Activated CD4-positive, alpha-beta T cell treated with anti-CD3 and anti-CD28 coated beads, Interleukin-2, amount 50 U/mL, for 4 hours (primary cell): ENCODE results near the gene PLEKHA6.
"Not testable (repeated sequence)": the region's sequence is repeated elsewhere in the genome, so short reads cannot be mapped to it uniquely, and the experiment has no call there.

Source experiments
- DNase-seq, 2 experiments: peaks; one replicate each; pipeline ENCODE4 v3.0.0-alpha.2; 2020

PLEKHA6 gene

GRCh38 chr1:204258213-204259115 is 101.3 kb downstream of the PLEKHA6 start:
- peak in 1 of 2 experiments; percentile 2 for DNase-seq

GRCh38 chr1:204257446-204257845 is 102.3 kb downstream of the PLEKHA6 start:
- DNase-seq = no peak

GRCh38 chr1:204256531-204256930 is 103.2 kb downstream of the PLEKHA6 start:
- no peak for DNase-seq

- DNase-seq = no peak
Measured at GRCh38 chr1:204255966-204256365, 103.8 kb downstream of the PLEKHA6 start.

GRCh38 chr1:204255225-204255624 is 104.5 kb downstream of the PLEKHA6 start:
- no peak for DNase-seq

- DNase-seq = no peak
Measured at GRCh38 chr1:204254031-204254661, 105.6 kb downstream of the PLEKHA6 start.

- DNase-seq = no peak
Measured at GRCh38 chr1:204251926-204252689, 107.6 kb downstream of the PLEKHA6 start.

GRCh38 chr1:204251286-204251685 is 108.4 kb downstream of the PLEKHA6 start:
- DNase-seq = no peak

GRCh38 chr1:204250428-204251030 is 109.2 kb downstream of the PLEKHA6 start:
- no peak for DNase-seq

GRCh38 chr1:204249736-204250427 is 109.8 kb downstream of the PLEKHA6 start:
- DNase-seq = no peak

GRCh38 chr1:204248954-204249353 is 110.8 kb downstream of the PLEKHA6 start:
- no peak for DNase-seq

GRCh38 chr1:204246876-204247275 is 112.9 kb downstream of the PLEKHA6 start:
- DNase-seq = no peak

GRCh38 chr1:204242920-204243319 is 116.8 kb downstream of the PLEKHA6 start:
- DNase-seq = no peak

- no peak for DNase-seq
Measured at GRCh38 chr1:204241914-204242313, 117.8 kb downstream of the PLEKHA6 start.

GRCh38 chr1:204241050-204241449 is 118.7 kb downstream of the PLEKHA6 start:
- no peak for DNase-seq

- DNase-seq = no peak
Measured at GRCh38 chr1:204240233-204240632, 119.5 kb downstream of the PLEKHA6 start.

- not testable (repeated sequence) for DNase-seq
Measured at GRCh38 chr1:204239401-204239800, 120.3 kb downstream of the PLEKHA6 start.

- not testable (repeated sequence) for DNase-seq
Measured at GRCh38 chr1:204238520-204238919, 121.2 kb downstream of the PLEKHA6 start.

- not testable (repeated sequence) for DNase-seq
Measured at GRCh38 chr1:204237515-204237914, 122.2 kb downstream of the PLEKHA6 start.

- DNase-seq = no peak
Measured at GRCh38 chr1:204232526-204232925, 127.2 kb downstream of the PLEKHA6 start.

GRCh38 chr1:204230211-204230610 is 129.5 kb downstream of the PLEKHA6 start:
- no peak for DNase-seq

- no peak for DNase-seq
Measured at GRCh38 chr1:204228896-204229295, 130.8 kb downstream of the PLEKHA6 start.
